Measurements from ENCODE around the gene PODXL.

The PODXL gene

DNA sequence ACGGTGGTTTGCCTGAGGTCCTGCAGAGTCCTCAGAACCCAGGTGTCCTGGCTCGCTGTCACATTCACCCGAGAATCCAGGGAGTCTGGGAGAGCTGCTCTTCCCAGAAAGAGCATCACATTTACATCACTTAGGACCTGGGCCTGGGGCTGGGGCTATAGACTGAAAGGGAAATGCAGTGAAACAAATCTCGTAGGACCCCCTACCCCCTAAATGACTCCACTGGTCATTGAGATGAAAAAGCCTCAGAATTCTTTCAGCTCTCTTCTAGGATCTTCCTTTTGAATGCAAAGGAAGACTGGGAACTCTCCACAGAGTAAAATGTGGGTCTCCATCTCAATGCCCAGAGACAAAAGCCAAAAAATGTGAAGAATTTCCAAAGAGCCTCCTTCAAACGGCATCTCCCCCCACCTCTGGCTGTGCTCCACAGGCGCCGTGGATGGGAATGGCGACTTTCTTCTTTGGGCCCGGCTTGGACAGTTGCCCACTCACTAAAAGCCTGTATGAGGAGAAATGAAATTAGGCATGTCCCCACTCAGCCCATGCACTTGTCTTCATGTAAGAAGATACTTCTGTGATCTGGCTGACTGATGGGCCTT lies 49.0 kb upstream of the PODXL start (continued):
- TF ChIP-seq, protein P1, sequence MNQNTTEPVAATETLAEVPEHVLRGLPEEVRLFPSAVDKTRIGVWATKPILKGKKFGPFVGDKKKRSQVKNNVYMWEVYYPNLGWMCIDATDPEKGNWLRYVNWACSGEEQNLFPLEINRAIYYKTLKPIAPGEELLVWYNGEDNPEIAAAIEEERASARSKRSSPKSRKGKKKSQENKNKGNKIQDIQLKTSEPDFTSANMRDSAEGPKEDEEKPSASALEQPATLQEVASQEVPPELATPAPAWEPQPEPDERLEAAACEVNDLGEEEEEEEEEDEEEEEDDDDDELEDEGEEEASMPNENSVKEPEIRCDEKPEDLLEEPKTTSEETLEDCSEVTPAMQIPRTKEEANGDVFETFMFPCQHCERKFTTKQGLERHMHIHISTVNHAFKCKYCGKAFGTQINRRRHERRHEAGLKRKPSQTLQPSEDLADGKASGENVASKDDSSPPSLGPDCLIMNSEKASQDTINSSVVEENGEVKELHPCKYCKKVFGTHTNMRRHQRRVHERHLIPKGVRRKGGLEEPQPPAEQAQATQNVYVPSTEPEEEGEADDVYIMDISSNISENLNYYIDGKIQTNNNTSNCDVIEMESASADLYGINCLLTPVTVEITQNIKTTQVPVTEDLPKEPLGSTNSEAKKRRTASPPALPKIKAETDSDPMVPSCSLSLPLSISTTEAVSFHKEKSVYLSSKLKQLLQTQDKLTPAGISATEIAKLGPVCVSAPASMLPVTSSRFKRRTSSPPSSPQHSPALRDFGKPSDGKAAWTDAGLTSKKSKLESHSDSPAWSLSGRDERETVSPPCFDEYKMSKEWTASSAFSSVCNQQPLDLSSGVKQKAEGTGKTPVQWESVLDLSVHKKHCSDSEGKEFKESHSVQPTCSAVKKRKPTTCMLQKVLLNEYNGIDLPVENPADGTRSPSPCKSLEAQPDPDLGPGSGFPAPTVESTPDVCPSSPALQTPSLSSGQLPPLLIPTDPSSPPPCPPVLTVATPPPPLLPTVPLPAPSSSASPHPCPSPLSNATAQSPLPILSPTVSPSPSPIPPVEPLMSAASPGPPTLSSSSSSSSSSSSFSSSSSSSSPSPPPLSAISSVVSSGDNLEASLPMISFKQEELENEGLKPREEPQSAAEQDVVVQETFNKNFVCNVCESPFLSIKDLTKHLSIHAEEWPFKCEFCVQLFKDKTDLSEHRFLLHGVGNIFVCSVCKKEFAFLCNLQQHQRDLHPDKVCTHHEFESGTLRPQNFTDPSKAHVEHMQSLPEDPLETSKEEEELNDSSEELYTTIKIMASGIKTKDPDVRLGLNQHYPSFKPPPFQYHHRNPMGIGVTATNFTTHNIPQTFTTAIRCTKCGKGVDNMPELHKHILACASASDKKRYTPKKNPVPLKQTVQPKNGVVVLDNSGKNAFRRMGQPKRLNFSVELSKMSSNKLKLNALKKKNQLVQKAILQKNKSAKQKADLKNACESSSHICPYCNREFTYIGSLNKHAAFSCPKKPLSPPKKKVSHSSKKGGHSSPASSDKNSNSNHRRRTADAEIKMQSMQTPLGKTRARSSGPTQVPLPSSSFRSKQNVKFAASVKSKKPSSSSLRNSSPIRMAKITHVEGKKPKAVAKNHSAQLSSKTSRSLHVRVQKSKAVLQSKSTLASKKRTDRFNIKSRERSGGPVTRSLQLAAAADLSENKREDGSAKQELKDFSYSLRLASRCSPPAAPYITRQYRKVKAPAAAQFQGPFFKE (tag by site-specific recombination; IDR thresholded peaks at IDR 0.05; ENCODE audit: borderline replicate concordance): no peak
- TF ChIP-seq ZIC2 (tag by site-specific recombination; IDR thresholded peaks at IDR 0.05) (no peak), ZNF654 (tag by site-specific recombination; IDR thresholded peaks at IDR 0.05; ENCODE audit: low read depth) (no peak), SP3 (tag by site-specific recombination; IDR thresholded peaks at IDR 0.05) (no peak), HOXD13 (CRISPR knock-in tag; IDR thresholded peaks at IDR 0.05; ENCODE audit: borderline replicate concordance) (no peak), ZBTB20 (tag by site-specific recombination; IDR thresholded peaks at IDR 0.05) (no peak), ZNF600 (tag by site-specific recombination; IDR thresholded peaks at IDR 0.05) (no peak)
- TF ChIP-seq, protein P2, sequence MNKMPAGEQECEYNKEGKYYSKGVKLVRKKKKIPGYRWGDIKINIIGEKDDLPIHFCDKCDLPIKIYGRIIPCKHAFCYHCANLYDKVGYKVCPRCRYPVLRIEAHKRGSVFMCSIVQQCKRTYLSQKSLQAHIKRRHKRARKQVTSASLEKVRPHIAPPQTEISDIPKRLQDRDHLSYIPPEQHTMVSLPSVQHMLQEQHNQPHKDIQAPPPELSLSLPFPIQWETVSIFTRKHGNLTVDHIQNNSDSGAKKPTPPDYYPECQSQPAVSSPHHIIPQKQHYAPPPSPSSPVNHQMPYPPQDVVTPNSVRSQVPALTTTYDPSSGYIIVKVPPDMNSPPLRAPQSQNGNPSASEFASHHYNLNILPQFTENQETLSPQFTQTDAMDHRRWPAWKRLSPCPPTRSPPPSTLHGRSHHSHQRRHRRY (tag by site-specific recombination; IDR thresholded peaks at IDR 0.05): no peak

DNA sequence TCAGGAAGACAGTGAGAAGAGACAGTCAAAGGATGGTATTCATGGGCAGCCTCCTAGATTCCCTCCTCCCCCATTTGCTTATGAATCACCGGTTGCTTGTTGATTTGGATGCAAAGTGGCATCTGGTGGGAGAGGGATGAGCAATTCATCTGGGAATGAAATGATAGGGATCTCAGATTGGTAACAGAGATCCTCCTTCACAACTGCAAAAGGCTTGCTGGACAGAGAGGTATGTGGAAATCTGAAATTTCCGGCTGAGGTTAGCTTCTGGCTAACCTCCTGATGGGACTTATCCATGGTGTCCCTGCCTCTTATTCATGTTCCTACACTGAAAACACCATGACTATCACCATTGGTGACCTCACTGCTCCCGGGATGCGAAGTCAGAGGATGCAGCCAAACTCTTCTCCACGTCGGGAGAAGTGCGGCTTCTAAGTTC lies 48.4 kb upstream of the PODXL start:
- no peaks in the 10 kb centered on the region for H3K36me3 ChIP-seq (ENCODE audit: control insufficient read depth in 2 of 2, insufficient read depth in 1 of 2, low read length in 2 of 2)
- no peaks in the 10 kb centered on the region for H3K9me3 ChIP-seq (ENCODE audit: control insufficient read depth, insufficient read depth, low read depth, low read length)
- POLR2A ChIA-PET: no interaction called here
- CTCF ChIA-PET: interaction anchor here (0.6 to 0.7 kb wide), 2 partner anchors 35 to 57 kb away, joined by 3 read pairs; no protein-coding TSS in a partner anchor
- H3K4me1 ChIP-seq (ENCODE audit: control insufficient read depth, insufficient read depth, low read length): no peaks in the 10 kb centered on the region
- H3K4me3 ChIP-seq (ENCODE audit: low read depth, low read length): no peak overlapping the region
- no peak overlapping the region for H3K27ac ChIP-seq (ENCODE audit: extremely low read depth, low read depth, low read length)
- TF ChIP-seq SP7 (tag by site-specific recombination; IDR thresholded peaks at IDR 0.05): no peak
- no peak for TF ChIP-seq ZFP41 (tag by site-specific recombination; IDR thresholded peaks at IDR 0.05; ENCODE audit: borderline replicate concordance)
- TF ChIP-seq, protein P3, sequence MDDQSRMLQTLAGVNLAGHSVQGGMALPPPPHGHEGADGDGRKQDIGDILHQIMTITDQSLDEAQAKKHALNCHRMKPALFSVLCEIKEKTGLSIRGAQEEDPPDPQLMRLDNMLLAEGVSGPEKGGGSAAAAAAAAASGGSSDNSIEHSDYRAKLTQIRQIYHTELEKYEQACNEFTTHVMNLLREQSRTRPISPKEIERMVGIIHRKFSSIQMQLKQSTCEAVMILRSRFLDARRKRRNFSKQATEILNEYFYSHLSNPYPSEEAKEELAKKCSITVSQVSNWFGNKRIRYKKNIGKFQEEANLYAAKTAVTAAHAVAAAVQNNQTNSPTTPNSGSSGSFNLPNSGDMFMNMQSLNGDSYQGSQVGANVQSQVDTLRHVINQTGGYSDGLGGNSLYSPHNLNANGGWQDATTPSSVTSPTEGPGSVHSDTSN (CRISPR knock-in tag; IDR thresholded peaks at IDR 0.05): no peak
- TF ChIP-seq, protein P1 (tag by site-specific recombination; IDR thresholded peaks at IDR 0.05; ENCODE audit: borderline replicate concordance): no peak
- TF ChIP-seq, protein P4, sequence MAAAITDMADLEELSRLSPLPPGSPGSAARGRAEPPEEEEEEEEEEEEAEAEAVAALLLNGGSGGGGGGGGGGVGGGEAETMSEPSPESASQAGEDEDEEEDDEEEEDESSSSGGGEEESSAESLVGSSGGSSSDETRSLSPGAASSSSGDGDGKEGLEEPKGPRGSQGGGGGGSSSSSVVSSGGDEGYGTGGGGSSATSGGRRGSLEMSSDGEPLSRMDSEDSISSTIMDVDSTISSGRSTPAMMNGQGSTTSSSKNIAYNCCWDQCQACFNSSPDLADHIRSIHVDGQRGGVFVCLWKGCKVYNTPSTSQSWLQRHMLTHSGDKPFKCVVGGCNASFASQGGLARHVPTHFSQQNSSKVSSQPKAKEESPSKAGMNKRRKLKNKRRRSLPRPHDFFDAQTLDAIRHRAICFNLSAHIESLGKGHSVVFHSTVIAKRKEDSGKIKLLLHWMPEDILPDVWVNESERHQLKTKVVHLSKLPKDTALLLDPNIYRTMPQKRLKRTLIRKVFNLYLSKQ (tag by site-specific recombination; IDR thresholded peaks at IDR 0.05; ENCODE audit: borderline replicate concordance): no peak
- TF ChIP-seq, protein P5, sequence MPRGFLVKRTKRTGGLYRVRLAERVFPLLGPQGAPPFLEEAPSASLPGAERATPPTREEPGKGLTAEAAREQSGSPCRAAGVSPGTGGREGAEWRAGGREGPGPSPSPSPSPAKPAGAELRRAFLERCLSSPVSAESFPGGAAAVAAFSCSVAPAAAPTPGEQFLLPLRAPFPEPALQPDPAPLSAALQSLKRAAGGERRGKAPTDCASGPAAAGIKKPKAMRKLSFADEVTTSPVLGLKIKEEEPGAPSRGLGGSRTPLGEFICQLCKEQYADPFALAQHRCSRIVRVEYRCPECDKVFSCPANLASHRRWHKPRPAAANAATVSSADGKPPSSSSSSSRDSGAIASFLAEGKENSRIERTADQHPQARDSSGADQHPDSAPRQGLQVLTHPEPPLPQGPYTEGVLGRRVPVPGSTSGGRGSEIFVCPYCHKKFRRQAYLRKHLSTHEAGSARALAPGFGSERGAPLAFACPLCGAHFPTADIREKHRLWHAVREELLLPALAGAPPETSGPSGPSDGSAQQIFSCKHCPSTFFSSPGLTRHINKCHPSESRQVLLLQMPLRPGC (tag by site-specific recombination; IDR thresholded peaks at IDR 0.05): no peak
- no peak for TF ChIP-seq MEIS1 (CRISPR knock-in tag; IDR thresholded peaks at IDR 0.05; ENCODE audit: borderline replicate concordance)
- no peak for TF ChIP-seq ZNF664 (tag by site-specific recombination; IDR thresholded peaks at IDR 0.05)
- TF ChIP-seq, protein P6, sequence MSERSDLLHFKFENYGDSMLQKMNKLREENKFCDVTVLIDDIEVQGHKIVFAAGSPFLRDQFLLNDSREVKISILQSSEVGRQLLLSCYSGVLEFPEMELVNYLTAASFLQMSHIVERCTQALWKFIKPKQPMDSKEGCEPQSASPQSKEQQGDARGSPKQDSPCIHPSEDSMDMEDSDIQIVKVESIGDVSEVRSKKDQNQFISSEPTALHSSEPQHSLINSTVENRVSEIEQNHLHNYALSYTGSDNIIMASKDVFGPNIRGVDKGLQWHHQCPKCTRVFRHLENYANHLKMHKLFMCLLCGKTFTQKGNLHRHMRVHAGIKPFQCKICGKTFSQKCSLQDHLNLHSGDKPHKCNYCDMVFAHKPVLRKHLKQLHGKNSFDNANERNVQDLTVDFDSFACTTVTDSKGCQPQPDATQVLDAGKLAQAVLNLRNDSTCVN (tag by site-specific recombination; optimal IDR thresholded peaks at IDR 0.05): no peak
